DMS153 treated with DMSO at 0.1 percent for 48 hours (cell line): ENCODE data around the gene DDX1.
"Not testable (repeated sequence)": the region's sequence is repeated elsewhere in the genome, so short reads cannot be mapped to it uniquely, and the experiment has no call there.

Experiments
- DNase-seq: peaks from one replicate; lab custom pipeline; 2025; ENCODE audit not compliant: unreplicated experiment; lab: John Stamatoyannopoulos, UW

DDX1 gene

GRCh38 chr2:15616429-15616828 lies 24.8 kb downstream of the DDX1 start:
- DNase-seq, result no peak

- DNase-seq, result no peak
Observed at GRCh38 chr2:15616850-15617777, 25.4 kb downstream of the DDX1 start.

- DNase-seq, result no peak
Observed at GRCh38 chr2:15617778-15618448, 26.2 kb downstream of the DDX1 start.

GRCh38 chr2:15618449-15618855 lies 26.8 kb downstream of the DDX1 start:
- no peak for DNase-seq

GRCh38 chr2:15619076-15619475 lies 27.4 kb downstream of the DDX1 start:
- no peak for DNase-seq

- no peak for DNase-seq
Observed at GRCh38 chr2:15619510-15619909, 27.8 kb downstream of the DDX1 start.

GRCh38 chr2:15619938-15620337 lies 28.3 kb downstream of the DDX1 start:
- DNase-seq, result no peak

GRCh38 chr2:15620340-15620739 lies 28.7 kb downstream of the DDX1 start:
- DNase-seq, result no peak

- no peak for DNase-seq
Observed at GRCh38 chr2:15620857-15621471, 29.3 kb downstream of the DDX1 start.

- DNase-seq, result not testable (repeated sequence)
Observed at GRCh38 chr2:15621472-15621870, 29.8 kb downstream of the DDX1 start.

- no peak for DNase-seq
Observed at GRCh38 chr2:15622214-15622613, 30.5 kb downstream of the DDX1 start.

GRCh38 chr2:15622614-15623480 lies 31.2 kb downstream of the DDX1 start:
- no peak for DNase-seq

- no peak for DNase-seq
Observed at GRCh38 chr2:15623481-15623796, 31.8 kb downstream of the DDX1 start.

- no peak for DNase-seq
Observed at GRCh38 chr2:15623898-15624541, 32.4 kb downstream of the DDX1 start.

GRCh38 chr2:15624903-15625302 lies 33.2 kb downstream of the DDX1 start:
- DNase-seq, result no peak

GRCh38 chr2:15625344-15626036 lies 33.8 kb downstream of the DDX1 start:
- DNase-seq, result no peak

GRCh38 chr2:15626126-15626525 lies 34.5 kb downstream of the DDX1 start:
- no peak for DNase-seq

- no peak for DNase-seq
Observed at GRCh38 chr2:15626967-15627366, 35.3 kb downstream of the DDX1 start.

- DNase-seq, result no peak
Observed at GRCh38 chr2:15627817-15628684, 36.4 kb downstream of the DDX1 start.
